ENCODE measurements around the gene SYT2.
"Not testable (repeated sequence)": the region's sequence is repeated elsewhere in the genome, so short reads cannot be mapped to it uniquely, and the experiment has no call there.

DNA sequence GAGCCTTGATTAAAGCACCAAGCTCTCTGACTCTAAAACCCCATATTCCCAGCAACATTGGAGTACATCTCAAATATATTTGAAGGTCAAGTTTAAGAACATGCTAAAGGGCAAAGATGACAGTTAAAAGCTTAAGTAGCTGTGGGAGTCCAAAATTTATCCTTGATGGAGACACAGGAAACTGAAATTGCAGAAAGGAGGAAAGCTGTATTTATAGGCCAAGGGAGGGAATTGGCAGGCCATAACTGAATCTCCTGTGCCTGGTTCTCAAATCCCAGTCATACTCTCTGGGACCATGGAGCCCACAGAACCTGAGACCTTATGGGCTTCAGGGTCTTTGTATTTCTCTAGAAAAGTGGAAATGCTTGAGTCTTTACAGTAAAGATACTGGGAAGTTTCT is 167.8 kb downstream of the SYT2 start:
- TF ChIP-seq POLR2A, CTCF (IDR thresholded peaks at IDR 0.05): not testable (repeated sequence)

Measured in Peyer's patch (tissue), 4 donors.